ENCODE results near the gene AP3B1.

DNA sequence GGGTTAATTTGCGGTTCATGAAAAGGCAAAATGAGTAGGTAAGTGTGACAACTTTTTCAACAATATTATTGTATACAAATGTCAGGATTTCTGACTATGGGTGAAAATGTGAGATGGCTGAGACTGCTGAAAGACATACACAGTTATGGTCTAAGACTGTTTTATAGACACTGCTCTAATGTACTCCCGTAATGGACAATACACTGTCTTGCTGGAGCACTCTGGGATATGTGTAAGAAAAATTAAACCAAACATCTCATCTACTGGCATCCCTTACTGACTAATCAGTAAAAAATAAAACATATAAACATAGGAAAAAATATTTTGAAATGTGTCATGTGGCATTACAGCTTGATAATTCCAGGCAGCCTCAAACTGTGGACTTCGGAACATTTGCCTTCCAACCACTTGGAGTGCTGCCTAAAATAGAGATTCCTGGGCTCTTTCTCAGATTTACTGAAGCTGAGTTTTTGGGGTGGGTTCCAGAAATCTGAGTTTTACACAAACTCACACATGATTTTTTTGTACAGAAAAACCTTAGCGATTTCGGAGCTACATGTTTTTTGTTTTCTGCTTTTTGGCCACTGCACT, 284.5 kb downstream of the AP3B1 start:
- TF ChIP-seq POLR2A (IDR thresholded peaks at IDR 0.05) = no peak
- TF ChIP-seq, protein P1, sequence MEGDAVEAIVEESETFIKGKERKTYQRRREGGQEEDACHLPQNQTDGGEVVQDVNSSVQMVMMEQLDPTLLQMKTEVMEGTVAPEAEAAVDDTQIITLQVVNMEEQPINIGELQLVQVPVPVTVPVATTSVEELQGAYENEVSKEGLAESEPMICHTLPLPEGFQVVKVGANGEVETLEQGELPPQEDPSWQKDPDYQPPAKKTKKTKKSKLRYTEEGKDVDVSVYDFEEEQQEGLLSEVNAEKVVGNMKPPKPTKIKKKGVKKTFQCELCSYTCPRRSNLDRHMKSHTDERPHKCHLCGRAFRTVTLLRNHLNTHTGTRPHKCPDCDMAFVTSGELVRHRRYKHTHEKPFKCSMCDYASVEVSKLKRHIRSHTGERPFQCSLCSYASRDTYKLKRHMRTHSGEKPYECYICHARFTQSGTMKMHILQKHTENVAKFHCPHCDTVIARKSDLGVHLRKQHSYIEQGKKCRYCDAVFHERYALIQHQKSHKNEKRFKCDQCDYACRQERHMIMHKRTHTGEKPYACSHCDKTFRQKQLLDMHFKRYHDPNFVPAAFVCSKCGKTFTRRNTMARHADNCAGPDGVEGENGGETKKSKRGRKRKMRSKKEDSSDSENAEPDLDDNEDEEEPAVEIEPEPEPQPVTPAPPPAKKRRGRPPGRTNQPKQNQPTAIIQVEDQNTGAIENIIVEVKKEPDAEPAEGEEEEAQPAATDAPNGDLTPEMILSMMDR (IDR thresholded peaks at IDR 0.05) = no peak
